ENCODE data around the gene ALPG.
A peak's percentile ranks its signal among the peaks of the same experiment; 100 is the strongest.
"Not testable (repeated sequence)": the region's sequence is repeated elsewhere in the genome, so short reads cannot be mapped to it uniquely, and the experiment has no call there.

The ALPG gene

GRCh38 chr2:232438951-232439757 is 32.5 kb downstream of the ALPG start:
- Histone ChIP-seq H3K9me2 (replicated peaks; ENCODE audit: insufficient read depth, low read length) (no peaks in the 10 kb centered on the region), H3K36me3 (ENCODE audit: low read length) (no peaks in the 10 kb centered on the region), H3K27me3 (ENCODE audit: low read length) (no peaks in the 10 kb centered on the region), H3K4me2 (ENCODE audit: low read depth, low read length, poor library complexity, severe bottlenecking) (no peak overlapping the region), H2AFZ (ENCODE audit: low read depth, low read length, severe bottlenecking) (no peak overlapping the region), H3K27ac (ENCODE audit: low read depth, low read length) (no peak overlapping the region), H3K4me3 (ENCODE audit: insufficient read depth, low read length, poor library complexity, severe bottlenecking) (no peak overlapping the region), H4K20me1 (ENCODE audit: low read depth, low read length) (no peaks in the 10 kb centered on the region), H3F3A (ENCODE audit: insufficient read depth) (no peaks in the 10 kb centered on the region), H3K9ac (ENCODE audit: low read length) (no peak overlapping the region), H3K9me3 (ENCODE audit: insufficient read depth, low read length) (no peaks in the 10 kb centered on the region), H3K79me2 (ENCODE audit: insufficient read depth, low read length) (no peaks in the 10 kb centered on the region)
- TF ChIP-seq CTCF (IDR thresholded peaks at IDR 0.05; ENCODE audit: insufficient read depth, low read length, poor library complexity, severe bottlenecking) (peak; percentile 23), EZH2phosphoT487 (conservative IDR thresholded peaks at IDR 0.05; ENCODE audit: low read length) (no peak)

GRCh38 chr2:232439758-232440135 is 33.1 kb downstream of the ALPG start:
- no peaks in the 10 kb centered on the region for H3K27me3 ChIP-seq (ENCODE audit: low read length)
- H3K79me2 ChIP-seq (ENCODE audit: insufficient read depth, low read length), result no peaks in the 10 kb centered on the region
- H4K20me1 ChIP-seq (ENCODE audit: low read depth, low read length), result no peaks in the 10 kb centered on the region
- no peak overlapping the region for H2AFZ ChIP-seq (ENCODE audit: low read depth, low read length, severe bottlenecking)
- TF ChIP-seq EZH2phosphoT487 (conservative IDR thresholded peaks at IDR 0.05; ENCODE audit: low read length), result no peak
- TF ChIP-seq CTCF (IDR thresholded peaks at IDR 0.05; ENCODE audit: insufficient read depth, low read length, poor library complexity, severe bottlenecking), result no peak
- no peaks in the 10 kb centered on the region for H3F3A ChIP-seq (ENCODE audit: insufficient read depth)
- H3K27ac ChIP-seq (ENCODE audit: low read depth, low read length), result no peak overlapping the region
- no peak overlapping the region for H3K4me3 ChIP-seq (ENCODE audit: insufficient read depth, low read length, poor library complexity, severe bottlenecking)
- no peaks in the 10 kb centered on the region for H3K36me3 ChIP-seq (ENCODE audit: low read length)
- no peaks in the 10 kb centered on the region for H3K9me2 ChIP-seq (replicated peaks; ENCODE audit: insufficient read depth, low read length)
- H3K9me3 ChIP-seq (ENCODE audit: insufficient read depth, low read length), result no peaks in the 10 kb centered on the region
- no peak overlapping the region for H3K9ac ChIP-seq (ENCODE audit: low read length)
- H3K4me2 ChIP-seq (ENCODE audit: low read depth, low read length, poor library complexity, severe bottlenecking), result no peak overlapping the region

GRCh38 chr2:232440220-232441018 is 33.8 kb downstream of the ALPG start:
- H4K20me1 ChIP-seq (ENCODE audit: low read depth, low read length); H3F3A ChIP-seq (ENCODE audit: insufficient read depth); H3K9ac ChIP-seq (ENCODE audit: low read length); H3K9me2 ChIP-seq (replicated peaks; ENCODE audit: insufficient read depth, low read length); H3K4me3 ChIP-seq (ENCODE audit: insufficient read depth, low read length, poor library complexity, severe bottlenecking); H3K9me3 ChIP-seq (ENCODE audit: insufficient read depth, low read length); H3K27ac ChIP-seq (ENCODE audit: low read depth, low read length); H3K4me2 ChIP-seq (ENCODE audit: low read depth, low read length, poor library complexity, severe bottlenecking); H3K79me2 ChIP-seq (ENCODE audit: insufficient read depth, low read length); H2AFZ ChIP-seq (ENCODE audit: low read depth, low read length, severe bottlenecking); H3K27me3 ChIP-seq (ENCODE audit: low read length); H3K36me3 ChIP-seq (ENCODE audit: low read length): not testable (repeated sequence)
- TF ChIP-seq CTCF (IDR thresholded peaks at IDR 0.05; ENCODE audit: insufficient read depth, low read length, poor library complexity, severe bottlenecking), result peak; percentile 66
